ENCODE results near the gene WDTC1.
"Not testable (repeated sequence)": the region's sequence is repeated elsewhere in the genome, so short reads cannot be mapped to it uniquely, and the experiment has no call there.

WDTC1 gene

DNA sequence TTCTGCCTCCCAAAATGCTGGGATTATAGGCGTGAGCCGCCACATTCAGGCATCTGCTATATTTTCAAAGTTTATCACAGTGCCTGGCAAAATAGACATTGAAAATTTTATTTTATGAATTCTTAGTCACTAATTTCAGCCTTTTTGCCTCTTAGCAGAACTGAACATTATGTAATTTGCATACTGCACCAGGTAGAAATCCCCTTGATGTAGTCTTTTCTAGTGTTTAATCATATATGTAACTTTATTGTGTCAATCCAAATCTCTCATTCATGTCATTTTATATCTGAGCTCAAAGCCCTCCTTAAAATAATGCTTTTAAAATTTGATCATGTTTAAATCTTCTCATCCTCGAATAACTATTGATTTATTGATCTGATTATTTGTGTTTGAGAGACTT lies 19.2 kb downstream of the WDTC1 start:
- DNase-seq (ENCODE audit: low read depth) = no peak

GRCh38 chr1:27255136-27255535 lies 20.7 kb downstream of the WDTC1 start:
- DNase-seq (ENCODE audit: low read depth) = no peak

GRCh38 chr1:27257155-27257554 lies 22.7 kb downstream of the WDTC1 start:
- DNase-seq (ENCODE audit: low read depth) = no peak

GRCh38 chr1:27258598-27258997 lies 24.2 kb downstream of the WDTC1 start:
- no peak for DNase-seq (ENCODE audit: low read depth)

DNA sequence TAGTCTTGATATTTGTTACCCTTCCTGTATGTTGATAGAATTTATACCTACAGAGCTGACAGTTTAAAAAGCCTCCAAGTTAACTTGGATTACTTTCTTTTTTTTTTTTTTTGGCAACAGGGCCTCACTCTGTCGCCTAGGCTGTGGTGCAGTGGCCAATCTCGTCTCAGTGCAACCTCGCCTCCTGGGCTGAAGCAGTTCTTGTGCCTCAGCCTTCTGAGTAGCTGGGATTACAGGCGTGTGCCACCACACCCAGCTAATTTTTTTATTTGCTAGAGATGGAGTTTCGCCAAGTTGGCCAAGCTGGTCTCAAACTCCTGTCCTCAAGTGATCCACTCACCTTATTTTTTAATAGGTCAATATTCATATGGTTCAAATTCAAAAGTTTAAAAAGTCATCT lies 32.7 kb downstream of the WDTC1 start:
- no peak for DNase-seq (ENCODE audit: low read depth)

DNA sequence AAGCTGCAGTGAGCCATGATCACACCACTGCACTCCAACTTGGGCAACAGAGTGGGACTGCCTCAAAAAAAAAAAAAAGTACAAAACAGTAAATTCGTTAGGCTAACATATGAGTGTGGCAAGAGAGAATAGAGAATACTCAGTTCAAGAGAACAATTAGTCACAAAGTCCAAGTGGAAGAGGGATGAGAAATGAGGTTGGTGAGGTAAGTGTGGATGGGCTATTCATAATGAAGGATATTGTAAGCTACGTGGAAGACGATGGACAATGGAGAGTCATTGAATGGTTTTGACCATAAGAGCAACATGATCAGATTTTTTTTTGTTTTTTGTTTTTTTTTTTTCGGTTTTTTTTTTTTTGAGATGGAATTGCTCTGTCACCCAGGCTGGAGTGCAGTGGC lies 34.8 kb downstream of the WDTC1 start:
- no peak for DNase-seq (ENCODE audit: low read depth)

GRCh38 chr1:27274204-27274603 lies 39.8 kb downstream of the WDTC1 start:
- no peak for DNase-seq (ENCODE audit: low read depth)

GRCh38 chr1:27275696-27276095 lies 41.3 kb downstream of the WDTC1 start:
- DNase-seq (ENCODE audit: low read depth) = no peak

DNA sequence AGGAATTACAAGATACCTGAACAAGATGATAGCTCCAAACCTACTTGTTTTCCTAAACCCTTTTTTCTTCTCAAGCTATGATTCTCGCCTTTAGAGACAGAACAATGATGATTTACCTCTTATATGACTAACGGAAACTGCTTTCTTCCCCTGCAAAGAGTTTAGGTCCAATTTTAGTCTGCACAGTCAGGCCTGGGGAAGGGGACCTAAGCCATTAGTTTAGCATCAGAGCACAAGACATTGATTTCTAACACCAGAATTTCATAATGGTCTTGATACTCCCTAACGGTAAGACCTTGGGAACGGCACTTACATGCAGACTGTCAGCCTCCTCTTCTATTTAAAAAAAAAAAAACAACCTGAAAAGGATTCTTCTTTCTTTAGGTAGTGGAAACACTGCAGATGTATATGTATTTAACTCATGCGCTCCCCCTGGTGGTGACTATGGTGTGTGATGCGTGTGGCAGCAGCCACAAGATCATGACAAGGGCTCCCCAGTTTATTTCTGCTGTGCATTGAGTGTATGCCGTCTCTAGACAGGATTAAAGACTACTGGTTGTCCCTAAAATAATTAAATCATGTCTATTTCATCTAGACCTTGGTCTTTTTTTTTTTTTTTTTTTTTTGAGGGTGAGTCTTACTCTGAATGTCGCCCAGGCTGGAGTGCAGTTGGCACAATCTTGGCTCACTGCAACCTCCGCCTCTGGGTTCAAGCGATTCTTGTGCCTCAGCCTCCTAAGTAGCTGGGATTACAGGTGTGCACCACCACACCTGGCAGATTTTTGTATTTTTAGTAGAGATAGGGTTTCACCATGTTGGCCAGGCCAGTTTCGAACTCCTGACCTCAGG lies 50.2 kb downstream of the WDTC1 start:
- DNase-seq (ENCODE audit: low read depth) = peak; percentile 41

- no peak for DNase-seq (ENCODE audit: low read depth)
These were observed 50.8 kb downstream of the WDTC1 start for GRCh38 chr1:27285274-27285660.

DNA sequence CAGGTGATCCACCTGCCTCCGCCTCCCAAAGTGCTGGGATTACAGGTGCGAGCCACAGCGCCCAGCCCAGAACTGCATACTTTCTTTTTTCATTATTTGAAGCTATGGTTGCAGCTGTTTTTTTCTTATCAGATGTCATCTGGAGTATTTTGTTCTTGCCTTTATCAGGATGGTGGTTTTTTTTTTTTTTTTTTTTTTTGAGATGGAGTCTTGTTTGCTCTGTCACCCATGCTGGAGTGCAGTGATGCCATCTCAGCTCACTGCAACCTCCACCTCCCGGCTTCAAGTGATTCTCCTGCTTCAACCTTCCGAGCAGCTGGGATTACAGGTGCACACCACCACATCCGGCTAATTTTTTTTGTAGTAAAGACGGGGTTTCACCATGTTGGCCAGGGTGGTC lies 51.4 kb downstream of the WDTC1 start:
- DNase-seq (ENCODE audit: low read depth) = not testable (repeated sequence)

DNA sequence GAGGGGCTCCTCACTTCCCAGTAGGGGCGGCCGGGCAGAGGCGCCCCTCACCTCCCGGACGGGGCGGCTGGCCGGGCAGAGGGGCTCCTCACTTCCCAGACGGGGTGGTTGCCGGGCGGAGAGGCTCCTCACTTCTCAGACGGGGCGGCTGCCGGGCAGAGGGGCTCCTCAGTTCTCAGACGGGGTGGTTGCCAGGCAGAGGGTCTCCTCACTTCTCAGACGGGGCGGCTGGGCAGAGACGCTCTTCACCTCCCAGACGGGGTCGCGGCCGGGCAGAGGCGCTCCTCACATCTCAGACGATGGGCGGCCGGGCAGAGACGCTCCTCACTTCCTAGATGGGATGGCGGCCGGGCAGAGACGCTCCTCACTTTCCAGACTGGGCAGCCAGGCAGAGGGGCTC lies 54.7 kb downstream of the WDTC1 start:
- not testable (repeated sequence) for DNase-seq (ENCODE audit: low read depth)

GRCh38 chr1:27290581-27290980 lies 56.1 kb downstream of the WDTC1 start:
- no peak for DNase-seq (ENCODE audit: low read depth)

DNA sequence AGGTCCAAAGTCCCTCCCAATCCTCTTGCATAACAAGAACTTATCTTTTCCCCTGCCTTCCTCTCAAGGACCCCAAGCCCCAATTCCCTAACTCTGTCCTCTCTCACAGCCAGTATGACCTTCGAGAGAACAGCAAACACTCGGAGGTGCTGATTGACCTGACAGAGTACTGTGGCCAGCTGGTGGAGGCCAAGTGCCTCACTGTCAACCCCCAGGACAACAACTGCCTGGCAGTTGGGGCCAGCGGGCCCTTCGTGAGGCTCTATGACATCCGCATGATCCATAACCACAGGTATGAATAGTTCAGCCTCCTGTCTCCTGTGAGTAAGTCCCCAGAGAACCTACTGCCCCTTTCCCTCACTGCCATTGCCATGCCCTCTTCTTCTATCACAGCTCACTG lies 57.7 kb downstream of the WDTC1 start:
- peak; percentile 18 for DNase-seq (ENCODE audit: low read depth)

DNA sequence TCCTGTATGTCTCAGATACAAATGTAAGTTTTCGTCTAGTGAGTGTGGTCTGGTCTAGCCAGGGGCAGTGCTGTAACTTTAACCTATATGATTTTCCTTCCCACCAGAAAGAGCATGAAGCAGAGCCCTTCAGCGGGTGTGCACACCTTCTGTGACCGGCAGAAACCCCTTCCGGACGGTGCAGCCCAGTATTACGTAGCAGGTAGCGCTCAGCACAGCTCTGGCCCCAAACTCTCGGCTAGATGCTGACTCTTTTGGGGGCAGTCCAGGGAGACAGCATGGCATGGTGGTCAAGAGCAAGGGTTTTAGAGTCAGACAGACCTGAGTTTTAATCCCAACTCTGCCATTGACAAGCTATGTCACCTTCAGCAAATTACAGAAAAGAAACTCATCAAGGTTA lies 59.5 kb downstream of the WDTC1 start:
- DNase-seq (ENCODE audit: low read depth) = no peak

GRCh38 chr1:27296773-27297291 lies 62.4 kb downstream of the WDTC1 start:
- DNase-seq (ENCODE audit: low read depth) = no peak

DNA sequence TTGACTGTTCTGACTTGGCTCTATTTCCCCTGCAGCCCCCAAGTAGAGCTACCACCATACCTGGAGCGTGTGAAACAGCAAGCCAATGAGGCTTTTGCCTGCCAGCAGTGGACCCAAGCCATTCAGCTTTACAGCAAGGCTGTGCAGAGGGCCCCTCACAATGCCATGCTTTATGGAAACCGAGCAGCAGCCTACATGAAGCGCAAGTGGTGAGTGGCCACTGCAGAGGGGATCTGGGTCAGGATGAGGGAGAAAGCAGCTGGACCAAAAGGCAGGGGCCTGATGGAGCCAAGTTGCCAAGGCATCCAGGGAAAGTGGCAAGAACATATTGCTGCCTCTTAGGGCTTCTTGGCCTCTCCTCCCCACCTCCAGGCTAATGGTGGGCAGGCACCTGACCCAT lies 63.5 kb downstream of the WDTC1 start:
- no peak for DNase-seq (ENCODE audit: low read depth)

DNA sequence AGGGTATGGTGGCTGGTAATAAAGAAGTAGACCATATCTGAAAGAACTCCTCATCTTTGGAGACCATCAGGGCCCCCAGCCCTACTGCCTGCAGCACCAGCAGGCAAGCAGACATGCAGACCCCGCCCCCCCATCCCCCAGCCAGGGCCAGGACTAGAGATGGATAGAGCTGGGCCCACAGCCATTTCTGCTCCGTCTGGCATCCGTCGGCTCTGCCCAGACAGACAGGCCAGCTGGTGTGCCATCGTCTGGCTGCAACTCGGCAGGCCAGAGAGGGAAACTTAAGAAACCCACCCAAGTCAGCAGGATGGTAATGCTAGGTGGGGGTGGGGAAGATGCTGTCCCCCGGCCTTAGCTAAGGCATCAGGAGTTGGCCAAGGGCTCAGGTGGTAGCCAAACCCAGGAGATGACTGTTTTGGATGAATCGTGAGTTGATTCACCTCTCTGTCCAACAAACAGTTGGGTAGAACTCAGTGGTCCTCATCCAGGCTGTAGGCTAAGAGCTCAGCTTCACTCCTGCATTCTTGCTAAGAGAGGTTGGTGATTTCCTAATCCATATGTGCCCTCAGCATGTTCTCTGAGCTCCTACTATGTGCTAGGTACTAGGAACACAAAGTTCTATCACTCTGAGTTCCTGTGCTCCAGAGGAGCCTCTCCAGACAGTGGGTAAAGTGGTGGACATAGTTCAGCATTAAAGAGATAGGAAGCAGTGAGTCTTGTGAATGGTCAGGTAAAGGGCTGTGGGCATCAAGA lies 64.4 kb downstream of the WDTC1 start:
- no peak for DNase-seq (ENCODE audit: low read depth)

DNA sequence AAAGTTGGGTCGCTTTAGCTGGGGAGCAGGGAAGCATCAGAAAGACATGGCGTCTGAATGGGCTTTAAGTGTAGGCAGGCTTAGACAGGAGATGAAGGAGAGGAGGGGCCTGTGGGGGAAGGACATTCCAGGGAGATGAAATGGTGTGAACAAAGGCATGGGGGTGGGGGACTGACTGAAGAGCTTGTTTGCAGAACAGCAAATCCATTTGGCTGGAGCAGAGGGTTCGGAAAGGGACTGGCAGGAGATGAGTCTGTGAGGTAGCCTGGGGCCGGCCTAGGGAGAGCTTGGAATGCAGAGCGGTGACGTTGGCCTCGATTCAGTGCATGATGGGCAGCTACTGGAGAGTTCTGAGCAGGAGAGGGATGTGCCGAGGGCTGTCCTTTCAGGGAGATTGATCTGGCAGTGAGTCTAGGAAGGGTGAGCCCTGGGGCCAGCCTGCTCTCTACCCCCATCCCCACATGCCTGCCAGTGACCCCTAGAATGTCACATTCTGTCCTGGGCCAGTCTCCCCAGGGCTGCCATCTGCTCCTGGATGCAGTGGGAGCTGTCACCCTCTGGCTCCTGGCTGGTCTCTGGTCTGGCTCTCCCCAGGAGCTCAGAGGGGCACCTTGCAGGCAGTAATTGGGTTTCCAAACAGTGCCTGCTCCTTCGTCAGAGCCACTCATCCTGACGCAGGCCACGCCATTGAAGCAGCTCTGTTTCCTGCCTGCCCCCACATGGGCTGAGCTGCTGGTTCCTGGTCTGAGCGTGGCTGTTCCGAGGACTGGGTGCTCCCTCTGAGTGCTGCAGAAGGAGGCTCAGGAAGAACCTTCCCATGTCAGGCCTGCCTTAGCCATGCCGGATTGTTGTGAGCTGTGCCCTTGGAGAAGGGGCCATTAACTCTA lies 65.2 kb downstream of the WDTC1 start:
- peak; percentile 94 for DNase-seq (ENCODE audit: low read depth)

DNA sequence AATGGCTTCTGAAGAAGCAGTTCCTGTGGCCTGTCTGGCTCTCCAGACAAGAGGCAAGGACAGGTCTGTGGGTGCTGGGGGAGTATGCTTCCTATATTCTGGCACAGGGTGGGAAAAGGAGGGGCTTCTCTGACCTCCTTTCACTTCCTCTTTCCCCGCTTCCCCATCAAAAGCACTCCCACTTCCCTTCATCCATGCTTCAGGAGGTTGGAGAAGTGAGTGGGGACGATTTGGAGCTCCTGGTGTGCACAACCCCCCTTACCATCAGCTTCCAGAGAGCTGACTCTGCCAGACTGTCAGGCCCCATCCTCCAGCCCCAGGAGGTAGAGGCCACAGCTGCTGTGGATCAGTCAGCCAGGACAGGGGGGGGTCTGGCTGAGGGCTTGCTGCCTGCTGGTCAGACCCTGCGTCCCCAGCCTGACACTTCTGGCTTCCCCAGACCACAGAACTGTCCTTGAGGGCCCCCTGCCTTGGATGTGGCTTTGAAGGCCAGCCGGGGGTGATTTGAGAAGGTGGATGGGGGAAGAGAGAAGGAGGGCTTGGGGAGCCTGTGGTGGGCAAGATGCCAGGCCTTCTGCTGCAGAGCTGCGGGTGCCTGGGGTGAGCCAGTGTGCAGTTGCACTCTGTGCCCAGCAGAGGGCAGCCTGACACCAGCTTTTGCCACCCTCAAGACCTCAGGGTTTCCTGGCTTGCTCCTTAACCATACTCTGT lies 66.1 kb downstream of the WDTC1 start:
- DNase-seq (ENCODE audit: low read depth) = peak; percentile 73

DNA sequence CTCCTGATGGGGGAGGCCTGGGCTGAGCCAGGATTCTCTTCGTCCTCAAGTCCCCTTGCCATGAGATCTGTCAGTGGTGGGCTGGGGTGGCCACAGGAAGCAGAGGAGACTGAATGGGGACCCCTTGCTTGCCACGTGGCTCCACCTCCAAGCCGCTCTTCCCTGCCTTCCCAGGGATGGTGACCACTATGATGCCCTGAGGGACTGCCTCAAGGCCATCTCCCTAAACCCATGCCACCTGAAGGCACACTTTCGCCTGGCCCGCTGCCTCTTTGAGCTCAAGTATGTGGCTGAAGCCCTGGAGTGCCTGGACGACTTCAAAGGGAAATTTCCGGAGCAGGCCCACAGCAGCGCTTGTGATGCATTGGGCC lies 66.6 kb downstream of the WDTC1 start:
- DNase-seq (ENCODE audit: low read depth) = no peak
